Measurements from ENCODE around the gene TASL. TPM values are rescaled to one million over a fixed set of nuclear protein-coding genes. Genes with fewer than 3 reads are reported as not detected.

Gene TASL
- total RNA-seq, 1 donor from 2014 or later = not detected

DNA sequence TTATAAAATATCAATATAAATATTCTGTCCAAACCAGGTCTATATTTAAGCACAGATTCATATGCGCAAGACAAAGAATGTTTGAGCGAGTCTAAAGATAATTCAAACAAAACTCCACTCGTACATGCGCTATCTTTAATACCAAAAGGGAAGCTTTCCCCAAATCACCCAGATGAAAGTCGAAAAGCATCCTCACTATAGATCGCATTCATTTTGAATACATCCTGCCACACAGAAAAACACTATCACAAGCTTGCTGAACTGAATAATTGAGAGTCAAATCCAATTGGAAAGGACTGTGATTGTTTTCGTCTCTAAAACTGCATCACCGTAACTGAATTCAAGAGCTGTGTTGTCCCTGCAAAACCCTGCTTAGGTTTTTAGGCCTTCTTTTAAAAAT, 685 bp downstream of the TASL start:
- H3K27ac Mint-ChIP-seq (ENCODE audit: unreplicated experiment) = no peak overlapping the region
- no peaks in the 10 kb centered on the region for H3K4me1 Mint-ChIP-seq (ENCODE audit: low read depth)
- no peaks in the 10 kb centered on the region for H3K36me3 Mint-ChIP-seq (ENCODE audit: low read depth)
- TF ChIP-seq, protein P1, sequence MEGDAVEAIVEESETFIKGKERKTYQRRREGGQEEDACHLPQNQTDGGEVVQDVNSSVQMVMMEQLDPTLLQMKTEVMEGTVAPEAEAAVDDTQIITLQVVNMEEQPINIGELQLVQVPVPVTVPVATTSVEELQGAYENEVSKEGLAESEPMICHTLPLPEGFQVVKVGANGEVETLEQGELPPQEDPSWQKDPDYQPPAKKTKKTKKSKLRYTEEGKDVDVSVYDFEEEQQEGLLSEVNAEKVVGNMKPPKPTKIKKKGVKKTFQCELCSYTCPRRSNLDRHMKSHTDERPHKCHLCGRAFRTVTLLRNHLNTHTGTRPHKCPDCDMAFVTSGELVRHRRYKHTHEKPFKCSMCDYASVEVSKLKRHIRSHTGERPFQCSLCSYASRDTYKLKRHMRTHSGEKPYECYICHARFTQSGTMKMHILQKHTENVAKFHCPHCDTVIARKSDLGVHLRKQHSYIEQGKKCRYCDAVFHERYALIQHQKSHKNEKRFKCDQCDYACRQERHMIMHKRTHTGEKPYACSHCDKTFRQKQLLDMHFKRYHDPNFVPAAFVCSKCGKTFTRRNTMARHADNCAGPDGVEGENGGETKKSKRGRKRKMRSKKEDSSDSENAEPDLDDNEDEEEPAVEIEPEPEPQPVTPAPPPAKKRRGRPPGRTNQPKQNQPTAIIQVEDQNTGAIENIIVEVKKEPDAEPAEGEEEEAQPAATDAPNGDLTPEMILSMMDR (IDR thresholded peaks at IDR 0.05) = no peak
- peaks cover 14% of the 10 kb centered on the region for H3K27me3 Mint-ChIP-seq (ENCODE audit: low read depth)
- DNase-seq (ENCODE audit: low spot score) = no peak
- no peaks in the 10 kb centered on the region for H3K9me3 Mint-ChIP-seq (ENCODE audit: low read depth)
- no peak overlapping the region for H3K4me3 Mint-ChIP-seq (ENCODE audit: unreplicated experiment)

DNA sequence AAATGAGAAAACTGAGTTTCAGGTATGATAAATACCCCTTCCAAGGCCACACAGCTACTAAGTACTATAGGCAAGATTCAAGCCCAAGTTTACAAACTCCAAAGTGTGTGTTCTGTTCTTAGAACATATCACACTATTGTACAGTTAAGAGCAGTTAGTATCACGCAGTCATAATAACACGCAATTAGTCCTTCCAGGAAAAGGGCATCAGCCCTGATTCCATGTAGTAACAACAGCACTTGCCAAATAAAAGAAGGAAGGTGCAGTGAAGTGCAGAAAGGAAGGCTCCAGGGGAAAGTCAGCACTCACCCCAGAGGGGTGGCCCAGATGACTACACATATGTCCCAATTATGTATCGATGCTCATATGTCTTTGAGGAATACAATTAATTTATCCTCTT, 4.4 kb downstream of the TASL start:
- TF ChIP-seq, protein P1 (IDR thresholded peaks at IDR 0.05) = no peak
- H3K9me3 Mint-ChIP-seq (ENCODE audit: low read depth) = no peaks in the 10 kb centered on the region
- no peak for DNase-seq (ENCODE audit: low spot score)
- no peak overlapping the region for H3K4me3 Mint-ChIP-seq (ENCODE audit: unreplicated experiment)
- H3K36me3 Mint-ChIP-seq (ENCODE audit: low read depth) = no peaks in the 10 kb centered on the region
- H3K27me3 Mint-ChIP-seq (ENCODE audit: low read depth) = peaks cover 8% of the 10 kb centered on the region
- H3K27ac Mint-ChIP-seq (ENCODE audit: unreplicated experiment) = no peak overlapping the region
- peaks cover 4% of the 10 kb centered on the region for H3K4me1 Mint-ChIP-seq (ENCODE audit: low read depth)

GRCh38 chrX:30572678-30573077, 4.9 kb downstream of the TASL start:
- peaks cover 5% of the 10 kb centered on the region for H3K4me1 Mint-ChIP-seq (ENCODE audit: low read depth)
- no peak overlapping the region for H3K27ac Mint-ChIP-seq (ENCODE audit: unreplicated experiment)
- no peaks in the 10 kb centered on the region for H3K36me3 Mint-ChIP-seq (ENCODE audit: low read depth)
- no peaks in the 10 kb centered on the region for H3K9me3 Mint-ChIP-seq (ENCODE audit: low read depth)
- TF ChIP-seq, protein P1 (IDR thresholded peaks at IDR 0.05) = no peak
- DNase-seq (ENCODE audit: low spot score) = no peak
- H3K4me3 Mint-ChIP-seq (ENCODE audit: unreplicated experiment) = no peak overlapping the region
- peaks cover 8% of the 10 kb centered on the region for H3K27me3 Mint-ChIP-seq (ENCODE audit: low read depth)

GRCh38 chrX:30572004-30572403, 5.6 kb downstream of the TASL start:
- Mint-ChIP-seq H3K36me3 (ENCODE audit: low read depth) (no peaks in the 10 kb centered on the region), H3K9me3 (ENCODE audit: low read depth) (no peaks in the 10 kb centered on the region), H3K27ac (ENCODE audit: unreplicated experiment) (no peak overlapping the region), H3K4me1 (ENCODE audit: low read depth) (peaks cover 5% of the 10 kb centered on the region), H3K27me3 (ENCODE audit: low read depth) (peaks cover 8% of the 10 kb centered on the region), H3K4me3 (ENCODE audit: unreplicated experiment) (no peak overlapping the region)
- TF ChIP-seq, protein P1 (IDR thresholded peaks at IDR 0.05) = no peak
- no peak for DNase-seq (ENCODE audit: low spot score)

GRCh38 chrX:30570505-30570904, 7.1 kb downstream of the TASL start:
- H3K36me3 Mint-ChIP-seq (ENCODE audit: low read depth) = no peaks in the 10 kb centered on the region
- H3K27ac Mint-ChIP-seq (ENCODE audit: unreplicated experiment) = no peak overlapping the region
- H3K4me1 Mint-ChIP-seq (ENCODE audit: low read depth) = peaks cover 5% of the 10 kb centered on the region
- H3K27me3 Mint-ChIP-seq (ENCODE audit: low read depth) = peaks cover 6% of the 10 kb centered on the region
- H3K9me3 Mint-ChIP-seq (ENCODE audit: low read depth) = no peaks in the 10 kb centered on the region
- no peak for DNase-seq (ENCODE audit: low spot score)
- TF ChIP-seq, protein P1 (IDR thresholded peaks at IDR 0.05) = peak; percentile 91
- H3K4me3 Mint-ChIP-seq (ENCODE audit: unreplicated experiment) = no peak overlapping the region

All from chondrocyte (in vitro differentiated cells).